ENCODE measurements around the gene ANKRD52. TPM values are rescaled to one million over a fixed set of nuclear protein-coding genes. Genes with fewer than 3 reads are reported as not detected.

Gene ANKRD52
- total and polyA plus RNA-seq, 9 of the 15 experiments (the other 6 are each of a cell fraction or from before 2014, with no cell fraction given), result 0.52 to 46.8 (median 7.9) TPM

DNA sequence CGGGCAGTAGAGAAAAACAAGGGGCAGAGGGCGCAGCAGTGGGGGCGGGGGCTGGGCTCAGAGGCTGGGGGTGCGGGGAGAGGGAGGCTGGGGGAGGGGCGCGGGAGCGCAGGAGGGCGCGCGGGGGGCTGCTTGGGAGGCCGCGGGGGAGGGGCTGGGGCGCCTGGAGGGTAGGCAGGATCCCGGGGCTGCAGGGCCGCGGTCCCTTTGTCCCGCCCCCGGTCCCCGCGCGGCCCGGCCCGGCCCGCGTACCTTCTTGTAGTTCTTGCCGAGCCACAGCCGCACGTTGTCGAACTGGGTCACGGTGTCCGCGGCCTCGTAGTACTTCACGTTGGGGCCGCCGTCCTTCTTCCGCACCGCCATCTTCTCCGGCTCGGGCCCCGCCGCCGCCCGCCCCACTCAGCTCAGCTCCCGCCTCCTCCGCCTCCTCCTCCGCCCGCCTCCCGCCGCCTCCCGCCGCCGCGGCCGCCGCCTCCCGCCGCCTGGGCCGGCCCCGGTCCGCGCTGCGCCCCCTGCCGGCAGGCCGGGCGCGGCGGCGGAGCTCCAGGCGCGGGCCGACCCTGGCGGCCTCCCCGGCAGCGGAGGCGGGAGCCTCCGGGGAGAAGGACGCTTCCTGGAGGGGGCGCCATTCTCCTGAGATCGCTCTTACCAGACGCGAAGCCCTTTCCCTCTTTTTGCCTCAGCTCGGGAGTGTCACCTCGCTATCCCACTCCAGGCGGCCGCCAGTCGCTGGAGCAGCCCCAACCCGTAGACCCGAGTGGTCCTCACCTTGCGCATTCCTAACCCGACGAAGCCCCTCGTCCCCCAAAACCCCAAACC is 68.9 kb downstream of the ANKRD52 start, which contains the start of gene SMARCC2 (continued):
- TF ChIP-seq PURB (CRISPR knock-in tag; IDR thresholded peaks at IDR 0.05; ENCODE audit: low read depth) (no peak), CBX8 (IDR thresholded peaks at IDR 0.05; ENCODE audit: borderline replicate concordance, extremely low read depth, low read depth, low read length, poor library complexity, severe bottlenecking) (no peak), MCM5 (IDR thresholded peaks at IDR 0.05; ENCODE audit: low read depth) (no peak), ARHGAP35 (IDR thresholded peaks at IDR 0.05; ENCODE audit: partially characterized antibody) (peak; percentile 15), CC2D1A (IDR thresholded peaks at IDR 0.05) (no peak; the same call in 1 of the 2 replicates), ZNF232 (CRISPR knock-in tag; IDR thresholded peaks at IDR 0.05) (no peak), ZNF830 (CRISPR knock-in tag; IDR thresholded peaks at IDR 0.05) (no peak), ZNF79 (CRISPR knock-in tag; IDR thresholded peaks at IDR 0.05; ENCODE audit: low read depth) (no peak)
- TF ChIP-seq, protein P1, sequence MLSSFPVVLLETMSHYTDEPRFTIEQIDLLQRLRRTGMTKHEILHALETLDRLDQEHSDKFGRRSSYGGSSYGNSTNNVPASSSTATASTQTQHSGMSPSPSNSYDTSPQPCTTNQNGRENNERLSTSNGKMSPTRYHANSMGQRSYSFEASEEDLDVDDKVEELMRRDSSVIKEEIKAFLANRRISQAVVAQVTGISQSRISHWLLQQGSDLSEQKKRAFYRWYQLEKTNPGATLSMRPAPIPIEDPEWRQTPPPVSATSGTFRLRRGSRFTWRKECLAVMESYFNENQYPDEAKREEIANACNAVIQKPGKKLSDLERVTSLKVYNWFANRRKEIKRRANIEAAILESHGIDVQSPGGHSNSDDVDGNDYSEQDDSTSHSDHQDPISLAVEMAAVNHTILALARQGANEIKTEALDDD (IDR thresholded peaks at IDR 0.05), result no peak

DNA sequence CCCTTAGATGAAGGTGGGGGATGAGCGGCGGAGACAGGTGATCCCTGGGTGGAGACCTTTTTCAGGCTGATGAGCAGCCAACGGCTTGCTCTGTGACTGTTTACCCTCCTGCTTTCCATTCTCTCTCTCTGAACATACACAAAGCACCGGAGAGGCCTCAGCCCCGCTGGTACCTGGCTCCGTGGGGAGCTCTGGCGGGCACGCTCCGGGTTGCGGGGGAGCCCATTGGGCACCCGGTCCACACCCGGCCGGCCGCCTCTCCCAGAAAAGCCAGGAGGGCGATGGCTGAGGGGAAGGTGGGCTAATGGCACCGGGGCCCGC is 69.4 kb downstream of the ANKRD52 start:
- Histone ChIP-seq H2AFZ (ENCODE audit: low read depth, low read length) (peak overlapping the region; percentile 32; the same call in 1 of the 2 replicates), H3K36me3 (ENCODE audit: control insufficient read depth, insufficient read depth, low read length) (peaks cover 36% of the 10 kb centered on the region), H3K9me1 (ENCODE audit: control insufficient read depth, insufficient read depth, low read length) (no peaks in the 10 kb centered on the region), H3K27ac (ENCODE audit: extremely low read depth, low read depth, low read length) (peak overlapping the region; percentile 76), H3K4me2 (ENCODE audit: insufficient read depth, low read length) (peak overlapping the region; percentile 90), H4K20me1 (replicated peaks; ENCODE audit: control insufficient read depth, insufficient read depth, low read length) (no peaks in the 10 kb centered on the region), H3K4me1 (replicated peaks in 1 of 2; ENCODE audit: control insufficient read depth in 2 of 2, insufficient read depth in 2 of 2, low read length in 2 of 2) (peaks cover 4 to 16% of the 10 kb centered on the region in 2 experiments; a peak in 3 of 5 replicates), H3K9ac (ENCODE audit: insufficient read depth in 1 of 2, low read depth in 2 of 2, low read length in 2 of 2) (peak overlapping the region; percentile 79 to 96), H3K27me3 (ENCODE audit: control insufficient read depth in 2 of 2, insufficient read depth in 2 of 2, low read length in 2 of 2) (no peaks in the 10 kb centered on the region), H3K9me3 (replicated peaks; ENCODE audit: control insufficient read depth, insufficient read depth, low read depth, low read length) (no peaks in the 10 kb centered on the region), H3K79me2 (ENCODE audit: control insufficient read depth, insufficient read depth, low read length) (peaks cover 42% of the 10 kb centered on the region), H3K4me3 (peak overlapping the region; percentile 85)
- under 1% methylated on average over 17 of the region's 17 CpGs for WGBS (ENCODE audit: insufficient coverage, low coverage, missing lambda C conversion rate)
- CTCF ChIA-PET (ENCODE audit: low intra/inter-chr PET ratio), result interaction anchor here (0.7 to 2.9 kb wide), 7 partner anchors 63 to 450 kb away, joined by 3 to 36 read pairs (median 9); partner anchors contain the start of genes ANKRD52 and ZC3H10
- BruUV-seq (replicated peaks), result no TSS peak
- in situ Hi-C loops (cut with MboI), result loop anchor here (5.0 kb wide), 1 partner anchor 61 kb away; the partner anchor contains the start of gene ESYT1
- ATAC-seq (peak; percentile 3), FAIRE-seq (no peak), DNase-seq (ENCODE audit: extremely low read depth in 1 of 4, low spot score in 3 of 4) (no peak)
- intact Hi-C loops (cut with micrococcal nuclease), result loop anchor here (1.0 kb wide), 1 partner anchor 62 kb away; no protein-coding TSS in a partner anchor
- POLR2A ChIA-PET, result interaction anchor here (0.6 to 5.9 kb wide), 16 partner anchors 8 to 143 kb away, joined by 3 to 54 read pairs (median 8); partner anchors contain the start of genes ESYT1, MYL6, RNF41 and ZC3H10
- TF ChIP-seq MAZ (CRISPR knock-in tag; conservative IDR thresholded peaks at IDR 0.05 in 1 of 2, IDR thresholded peaks at IDR 0.05 in 1 of 2), result 0 out of 4 replicates have a peak, but pooled peaks of 1 of the 2 experiments have one; percentile 9
- TF ChIP-seq U2AF1 (optimal IDR thresholded peaks at IDR 0.05; ENCODE audit: low read depth, low read length), result no peak
- 0 out of 2 replicates have a peak, but pooled peaks have one; percentile 17 for TF ChIP-seq ZNF609 (CRISPR knock-in tag; IDR thresholded peaks at IDR 0.05; ENCODE audit: borderline replicate concordance)
- no peak for TF ChIP-seq HMG20A (CRISPR knock-in tag; conservative IDR thresholded peaks at IDR 0.05)
- no peak for TF ChIP-seq KDM1A (IDR thresholded peaks at IDR 0.05)
- no peak for TF ChIP-seq NFATC3 (IDR thresholded peaks at IDR 0.05)

Data from K562 (cell line).